Measurements from ENCODE around the gene AP5M1.

GRCh38 chr14:57245941-57246340 is 22.8 kb upstream of the AP5M1 start:
- no peak for TF ChIP-seq CTCF (IDR thresholded peaks at IDR 0.05; ENCODE audit: low read length)
- no peak for TF ChIP-seq EZH2 (IDR thresholded peaks at IDR 0.05; ENCODE audit: borderline replicate concordance, low read length)
